SK-N-SH (cell line): ENCODE measurements around the gene NAPA. TPM values are rescaled to one million over a fixed set of nuclear protein-coding genes. Genes with fewer than 3 reads are reported as not detected.

ENCODE experiments used
- CTCF ChIA-PET: fragments of 300-600, 350-600 bp; formaldehyde crosslinking; extraction: SDS; loops from one replicate; lab custom pipeline; 2021; lab: Yijun Ruan, JAX
- POLR2A ChIA-PET: fragments of 350-600 bp; sonication (Branson Sonifier 250); formaldehyde crosslinking; extraction: SDS; loops from one replicate; lab custom pipeline; 2020; ENCODE audit warnings: antibody characterized with exemption, inconsistent platforms; lab: Yijun Ruan, JAX
- DNase-seq: peaks from one replicate; pipeline ENCODE4 v3.0.0; 2012
- H2AFZ ChIP-seq: fragments of 200-600 bp; sonication (generic); 2 replicates; pipeline ENCODE4 v1.8.1; 2016; ENCODE audit warnings: antibody characterized with exemption, mild to moderate bottlenecking, low read depth
- H3F3A ChIP-seq: fragments of 200-600 bp; sonication (generic); replicated peaks from 2 replicates; pipeline ENCODE3; 2016; ENCODE audit warnings: antibody characterized with exemption, mild to moderate bottlenecking; ENCODE audit not compliant: insufficient read depth
- H3K27ac ChIP-seq, 2 experiments: fragments of 200-500 bp in 1 of 2; fragments of 200-600 bp in 1 of 2; sonication (Bioruptor generic) in 1 of 2; sonication (generic), shearing (Covaris generic) in 1 of 2; 2 replicates each; pipeline versions ENCODE4 v1.5.1 to v1.6.1; 2014 to 2016; ENCODE audit warnings: low read depth in 2 of 2, inconsistent platforms in 1 of 2, low read length in 1 of 2, mild to moderate bottlenecking in 1 of 2, mixed read lengths in 1 of 2
- H3K27me3 ChIP-seq: fragments of 200-600 bp; sonication (generic), shearing (Covaris generic); 2 replicates; pipeline ENCODE4 v1.6.1; 2016; ENCODE audit warnings: mixed run types; ENCODE audit not compliant: insufficient read depth
- H3K36me3 ChIP-seq, 2 experiments: fragments of 200-500 bp in 1 of 2; fragments of 200-600 bp in 1 of 2; sonication (Bioruptor generic) in 1 of 2; sonication (generic) in 1 of 2; replicated peaks in 1 of 2; 2 replicates each; pipeline versions ENCODE3 to v1.5.1; 2014 to 2016; ENCODE audit warnings: low read length in 1 of 2, mild to moderate bottlenecking in 1 of 2; ENCODE audit not compliant: insufficient read depth in 2 of 2, control insufficient read depth in 1 of 2
- H3K4me1 ChIP-seq, 2 experiments: fragments of 200-500 bp in 1 of 2; fragments of 200-600 bp in 1 of 2; sonication (Bioruptor generic) in 1 of 2; sonication (generic), shearing (Covaris generic) in 1 of 2; 2 replicates each; pipeline versions ENCODE4 v1.5.1 to v1.6.1; 2014 to 2016; ENCODE audit warnings: low read depth in 1 of 2, low read length in 1 of 2, mixed run types in 1 of 2; ENCODE audit not compliant: insufficient read depth in 2 of 2, control insufficient read depth in 1 of 2
- H3K4me2 ChIP-seq: fragments of 200-600 bp; sonication (generic), shearing (Covaris generic); 2 replicates; pipeline ENCODE4 v1.6.1; 2017; ENCODE audit warnings: mixed run types
- H3K4me3 ChIP-seq, 2 experiments: fragments of 200-500 bp in 1 of 2; fragments of 200-600 bp in 1 of 2; sonication (Bioruptor generic) in 1 of 2; sonication (generic), shearing (Covaris generic) in 1 of 2; 2 replicates each; pipeline versions ENCODE4 v1.5.1 to v1.8.1; 2014 to 2016; ENCODE audit warnings: low read depth in 2 of 2, inconsistent platforms in 1 of 2, low read length in 1 of 2, mild to moderate bottlenecking in 1 of 2, mixed read lengths in 1 of 2, moderate library complexity in 1 of 2
- H3K79me2 ChIP-seq: fragments of 200-600 bp; sonication (generic); 2 replicates; pipeline ENCODE4 v1.8.1; 2017; ENCODE audit warnings: mild to moderate bottlenecking; ENCODE audit not compliant: insufficient read depth
- H3K9ac ChIP-seq: fragments of 200-600 bp; sonication (generic); 2 replicates; pipeline ENCODE4 v1.6.1; 2017; ENCODE audit warnings: mixed run types
- H3K9me2 ChIP-seq: fragments of 200-600 bp; sonication (generic); 2 replicates; pipeline ENCODE4 v1.6.1; 2017; ENCODE audit warnings: mixed run types
- H3K9me3 ChIP-seq: fragments of 200-600 bp; sonication (generic); 2 replicates; pipeline ENCODE4 v1.6.1; 2017; ENCODE audit warnings: mixed run types, mild to moderate bottlenecking, moderate library complexity
- H4K20me1 ChIP-seq: fragments of 200-600 bp; sonication (generic); 2 replicates; pipeline ENCODE4 v1.6.1; 2017; ENCODE audit warnings: mild to moderate bottlenecking, mixed run types; ENCODE audit not compliant: insufficient read depth
- EP300 ChIP-seq, 2 experiments: IDR thresholded peaks; 2 replicates each; pipeline versions ENCODE4 v1.4.0 to v1.6.1; 2012; ENCODE audit warnings: borderline replicate concordance in 1 of 2, low read depth in 1 of 2, low read length in 1 of 2
- EZH2phosphoT487 ChIP-seq: fragments of 200-600 bp; sonication (generic); IDR thresholded peaks from 2 replicates; pipeline ENCODE4 v1.6.1; 2017; ENCODE audit warnings: low read depth, mixed run types, mild to moderate bottlenecking, antibody characterized with exemption, moderate library complexity, borderline replicate concordance
- FOXJ3 ChIP-seq: sonication (generic); formaldehyde crosslinking; IDR thresholded peaks from 2 replicates; pipeline ENCODE4 v1.5.1; 2020; ENCODE audit warnings: mild to moderate bottlenecking, missing genetic modification reagents
- FOXM1 ChIP-seq: IDR thresholded peaks from 2 replicates; pipeline ENCODE4 v1.4.0; 2012; ENCODE audit warnings: low read depth, mild to moderate bottlenecking
- GATA2 ChIP-seq: sonication (generic); formaldehyde crosslinking; IDR thresholded peaks from 2 replicates; pipeline ENCODE4 v1.5.0; 2020; ENCODE audit warnings: mild to moderate bottlenecking, missing genetic modification reagents
- JUND ChIP-seq: IDR thresholded peaks from 2 replicates; pipeline ENCODE4 v1.4.0; 2012
- MXI1 ChIP-seq: IDR thresholded peaks from 2 replicates; pipeline ENCODE4 v1.6.1; 2012; ENCODE audit warnings: mild to moderate bottlenecking, low read depth, low read length, improper control_type of control experiment
- NFIC ChIP-seq: IDR thresholded peaks from 2 replicates; pipeline ENCODE4 v1.4.0; 2012; ENCODE audit warnings: borderline replicate concordance
- NRF1 ChIP-seq: IDR thresholded peaks from 2 replicates; pipeline ENCODE4 v1.6.1; 2012; ENCODE audit warnings: low read depth, mild to moderate bottlenecking, low read length
- POLR2AphosphoS5 ChIP-seq: IDR thresholded peaks from 2 replicates; pipeline ENCODE4 v1.6.1; 2012; ENCODE audit warnings: low read depth, low read length
- RAD21 ChIP-seq: IDR thresholded peaks from 2 replicates; pipeline ENCODE4 v1.6.1; 2012; ENCODE audit warnings: mild to moderate bottlenecking, low read length
- RCOR1 ChIP-seq: fragments of 150-350 bp; IDR thresholded peaks from 2 replicates; pipeline ENCODE4 v1.6.1; 2017; ENCODE audit warnings: antibody characterized with exemption, low read length
- SIN3A ChIP-seq: IDR thresholded peaks from 2 replicates; pipeline ENCODE4 v1.6.1; 2012; ENCODE audit warnings: low read depth, mild to moderate bottlenecking, low read length, moderate library complexity, borderline replicate concordance
- SMC3 ChIP-seq: IDR thresholded peaks from 2 replicates; pipeline ENCODE4 v1.6.1; 2012; ENCODE audit warnings: low read depth, low read length, improper control_type of control experiment
- TAF1 ChIP-seq: IDR thresholded peaks from 2 replicates; pipeline ENCODE4 v1.6.1; 2012; ENCODE audit warnings: low read depth, mild to moderate bottlenecking, low read length, moderate library complexity, borderline replicate concordance
- TCF12 ChIP-seq: IDR thresholded peaks from 2 replicates; pipeline ENCODE4 v1.4.0; 2012
- TEAD4 ChIP-seq: IDR thresholded peaks from 2 replicates; pipeline ENCODE4 v1.4.0; 2012; ENCODE audit warnings: mild to moderate bottlenecking, borderline replicate concordance; ENCODE audit not compliant: insufficient read depth
- YY1 ChIP-seq: IDR thresholded peaks from 2 replicates; pipeline ENCODE4 v1.4.0; 2012; ENCODE audit warnings: low read depth, mild to moderate bottlenecking
- WGBS: methylation state at CpG from one replicate; pipeline ENCODE4 v1.1.6; 2017; ENCODE audit warnings: low lambda C conversion rate; 5-methylcytosine and 5-hydroxymethylcytosine counted together
- polyA plus RNA-seq, 3 experiments: library from polyadenylated mRNA; depleted of rRNA; stranded (reverse); fragments of >200 nt; gene quantifications; 2 replicates each; pipeline ENCODE4 v1.2.3, GENCODE V29; 2012
- TF ChIP-seq, protein P1 (sequence below): IDR thresholded peaks from 2 replicates; pipeline ENCODE4; 2012
- TF ChIP-seq, protein P2 (sequence below): IDR thresholded peaks from 2 replicates; pipeline ENCODE4 v1.6.1; 2012; ENCODE audit warnings: mild to moderate bottlenecking, low read depth, low read length, moderate library complexity
- TF ChIP-seq, protein P3 (sequence below): IDR thresholded peaks from 2 replicates; pipeline ENCODE4 v1.4.0; 2012; ENCODE audit warnings: low read depth, borderline replicate concordance
- TF ChIP-seq, protein P4 (sequence below): fragments of 150-350 bp; IDR thresholded peaks from 2 replicates; pipeline ENCODE4 v1.6.1; 2017; ENCODE audit warnings: antibody characterized with exemption, low read length, low read depth, borderline replicate concordance
- TF ChIP-seq, protein P5 (sequence below): fragments of 200-600 bp; sonication (generic); IDR thresholded peaks from 2 replicates; pipeline ENCODE4 v1.6.1; 2017; ENCODE audit warnings: antibody characterized with exemption, mild to moderate bottlenecking, moderate library complexity
- TF ChIP-seq, protein P6 (sequence below): IDR thresholded peaks from 2 replicates; pipeline ENCODE4 v1.4.0; 2012; ENCODE audit warnings: low read depth, borderline replicate concordance

The NAPA gene
- polyA plus RNA-seq, 1 of the 3 experiments (the other 2 are of a cell fraction): 84.1 TPM

DNA sequence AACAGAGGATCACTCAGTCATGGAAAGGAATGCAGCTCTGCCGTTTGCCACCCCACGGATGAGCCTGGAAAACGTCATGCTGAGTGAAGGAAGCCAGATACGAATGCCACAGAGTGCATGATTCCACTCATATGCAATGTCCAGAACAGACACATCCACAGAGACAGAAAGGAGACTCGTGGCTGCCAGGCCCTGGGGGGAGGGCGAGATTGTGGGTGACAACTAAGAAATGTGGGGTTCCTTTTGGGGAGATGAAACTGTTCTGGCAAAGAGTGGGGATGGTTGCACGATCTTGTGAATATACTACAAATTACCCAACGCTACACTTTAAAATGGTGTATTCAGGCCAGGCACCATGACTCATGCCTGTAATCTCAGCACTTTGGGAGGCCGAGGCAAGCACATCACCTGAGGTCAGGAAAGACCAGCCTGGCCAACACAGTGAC, 27.2 kb upstream of the NAPA start:
- ChIA-PET POLR2A (no interaction called here), CTCF (no interaction called here)
- H3K9me3 ChIP-seq: no peaks in the 10 kb centered on the region
- H4K20me1 ChIP-seq: no peaks in the 10 kb centered on the region
- no peaks in the 10 kb centered on the region for H3K36me3 ChIP-seq
- no peaks in the 10 kb centered on the region for H3K9me2 ChIP-seq
- H3F3A ChIP-seq: no peaks in the 10 kb centered on the region
- peak overlapping the region; percentile 20; the same call in 1 of the 2 replicates for H2AFZ ChIP-seq
- no peak overlapping the region for H3K9ac ChIP-seq
- H3K79me2 ChIP-seq: no peaks in the 10 kb centered on the region
- WGBS: 36% methylated on average over 9 of the region's 9 CpGs
- H3K27me3 ChIP-seq: no peaks in the 10 kb centered on the region
- peak overlapping the region; percentile 28; the same call in 1 of the 2 replicates for H3K4me2 ChIP-seq
- no peak overlapping the region for H3K4me3 ChIP-seq
- peak; percentile 56 for DNase-seq
- H3K4me1 ChIP-seq: peaks cover 0 to 14% of the 10 kb centered on the region in 2 experiments; a peak in 1 of 4 replicates
- H3K27ac ChIP-seq: peak overlapping the region; percentile 5 to 26; a peak in 3 of 4 replicates
- TF ChIP-seq POLR2AphosphoS5: peak; percentile 62; the same call in 1 of the 2 replicates
- TF ChIP-seq, protein P1, sequence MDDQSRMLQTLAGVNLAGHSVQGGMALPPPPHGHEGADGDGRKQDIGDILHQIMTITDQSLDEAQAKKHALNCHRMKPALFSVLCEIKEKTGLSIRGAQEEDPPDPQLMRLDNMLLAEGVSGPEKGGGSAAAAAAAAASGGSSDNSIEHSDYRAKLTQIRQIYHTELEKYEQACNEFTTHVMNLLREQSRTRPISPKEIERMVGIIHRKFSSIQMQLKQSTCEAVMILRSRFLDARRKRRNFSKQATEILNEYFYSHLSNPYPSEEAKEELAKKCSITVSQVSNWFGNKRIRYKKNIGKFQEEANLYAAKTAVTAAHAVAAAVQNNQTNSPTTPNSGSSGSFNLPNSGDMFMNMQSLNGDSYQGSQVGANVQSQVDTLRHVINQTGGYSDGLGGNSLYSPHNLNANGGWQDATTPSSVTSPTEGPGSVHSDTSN: peak; percentile 93
- TF ChIP-seq NFIC: peak; percentile 24; the same call in 1 of the 2 replicates
- no peak for TF ChIP-seq NRF1
- TF ChIP-seq FOXJ3 (CRISPR knock-in tag): no peak
- no peak for TF ChIP-seq MXI1
- TF ChIP-seq EZH2phosphoT487: no peak
- no peak for TF ChIP-seq SMC3
- TF ChIP-seq TAF1: no peak
- TF ChIP-seq SIN3A: peak; percentile 51; the same call in 1 of the 2 replicates
- TF ChIP-seq RAD21: no peak
- TF ChIP-seq, protein P2, sequence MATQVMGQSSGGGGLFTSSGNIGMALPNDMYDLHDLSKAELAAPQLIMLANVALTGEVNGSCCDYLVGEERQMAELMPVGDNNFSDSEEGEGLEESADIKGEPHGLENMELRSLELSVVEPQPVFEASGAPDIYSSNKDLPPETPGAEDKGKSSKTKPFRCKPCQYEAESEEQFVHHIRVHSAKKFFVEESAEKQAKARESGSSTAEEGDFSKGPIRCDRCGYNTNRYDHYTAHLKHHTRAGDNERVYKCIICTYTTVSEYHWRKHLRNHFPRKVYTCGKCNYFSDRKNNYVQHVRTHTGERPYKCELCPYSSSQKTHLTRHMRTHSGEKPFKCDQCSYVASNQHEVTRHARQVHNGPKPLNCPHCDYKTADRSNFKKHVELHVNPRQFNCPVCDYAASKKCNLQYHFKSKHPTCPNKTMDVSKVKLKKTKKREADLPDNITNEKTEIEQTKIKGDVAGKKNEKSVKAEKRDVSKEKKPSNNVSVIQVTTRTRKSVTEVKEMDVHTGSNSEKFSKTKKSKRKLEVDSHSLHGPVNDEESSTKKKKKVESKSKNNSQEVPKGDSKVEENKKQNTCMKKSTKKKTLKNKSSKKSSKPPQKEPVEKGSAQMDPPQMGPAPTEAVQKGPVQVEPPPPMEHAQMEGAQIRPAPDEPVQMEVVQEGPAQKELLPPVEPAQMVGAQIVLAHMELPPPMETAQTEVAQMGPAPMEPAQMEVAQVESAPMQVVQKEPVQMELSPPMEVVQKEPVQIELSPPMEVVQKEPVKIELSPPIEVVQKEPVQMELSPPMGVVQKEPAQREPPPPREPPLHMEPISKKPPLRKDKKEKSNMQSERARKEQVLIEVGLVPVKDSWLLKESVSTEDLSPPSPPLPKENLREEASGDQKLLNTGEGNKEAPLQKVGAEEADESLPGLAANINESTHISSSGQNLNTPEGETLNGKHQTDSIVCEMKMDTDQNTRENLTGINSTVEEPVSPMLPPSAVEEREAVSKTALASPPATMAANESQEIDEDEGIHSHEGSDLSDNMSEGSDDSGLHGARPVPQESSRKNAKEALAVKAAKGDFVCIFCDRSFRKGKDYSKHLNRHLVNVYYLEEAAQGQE: 0 out of 2 replicates have a peak, but pooled peaks have one; percentile 6
- peak in 1 of 2 experiments; percentile 30; a peak in 2 of 4 replicates for TF ChIP-seq EP300 (IDR thresholded peaks at IDR 0.05; ENCODE audit: borderline replicate concordance in 1 of 2, low read depth in 1 of 2, low read length in 1 of 2)
- TF ChIP-seq, protein P3, sequence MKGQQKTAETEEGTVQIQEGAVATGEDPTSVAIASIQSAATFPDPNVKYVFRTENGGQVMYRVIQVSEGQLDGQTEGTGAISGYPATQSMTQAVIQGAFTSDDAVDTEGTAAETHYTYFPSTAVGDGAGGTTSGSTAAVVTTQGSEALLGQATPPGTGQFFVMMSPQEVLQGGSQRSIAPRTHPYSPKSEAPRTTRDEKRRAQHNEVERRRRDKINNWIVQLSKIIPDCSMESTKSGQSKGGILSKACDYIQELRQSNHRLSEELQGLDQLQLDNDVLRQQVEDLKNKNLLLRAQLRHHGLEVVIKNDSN: no peak
- peak; percentile 43; the same call in 1 of the 2 replicates for TF ChIP-seq TEAD4
- no peak for TF ChIP-seq GATA2
- TF ChIP-seq YY1: no peak
- TF ChIP-seq, protein P4, sequence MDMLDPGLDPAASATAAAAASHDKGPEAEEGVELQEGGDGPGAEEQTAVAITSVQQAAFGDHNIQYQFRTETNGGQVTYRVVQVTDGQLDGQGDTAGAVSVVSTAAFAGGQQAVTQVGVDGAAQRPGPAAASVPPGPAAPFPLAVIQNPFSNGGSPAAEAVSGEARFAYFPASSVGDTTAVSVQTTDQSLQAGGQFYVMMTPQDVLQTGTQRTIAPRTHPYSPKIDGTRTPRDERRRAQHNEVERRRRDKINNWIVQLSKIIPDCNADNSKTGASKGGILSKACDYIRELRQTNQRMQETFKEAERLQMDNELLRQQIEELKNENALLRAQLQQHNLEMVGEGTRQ: no peak
- TF ChIP-seq, protein P5, sequence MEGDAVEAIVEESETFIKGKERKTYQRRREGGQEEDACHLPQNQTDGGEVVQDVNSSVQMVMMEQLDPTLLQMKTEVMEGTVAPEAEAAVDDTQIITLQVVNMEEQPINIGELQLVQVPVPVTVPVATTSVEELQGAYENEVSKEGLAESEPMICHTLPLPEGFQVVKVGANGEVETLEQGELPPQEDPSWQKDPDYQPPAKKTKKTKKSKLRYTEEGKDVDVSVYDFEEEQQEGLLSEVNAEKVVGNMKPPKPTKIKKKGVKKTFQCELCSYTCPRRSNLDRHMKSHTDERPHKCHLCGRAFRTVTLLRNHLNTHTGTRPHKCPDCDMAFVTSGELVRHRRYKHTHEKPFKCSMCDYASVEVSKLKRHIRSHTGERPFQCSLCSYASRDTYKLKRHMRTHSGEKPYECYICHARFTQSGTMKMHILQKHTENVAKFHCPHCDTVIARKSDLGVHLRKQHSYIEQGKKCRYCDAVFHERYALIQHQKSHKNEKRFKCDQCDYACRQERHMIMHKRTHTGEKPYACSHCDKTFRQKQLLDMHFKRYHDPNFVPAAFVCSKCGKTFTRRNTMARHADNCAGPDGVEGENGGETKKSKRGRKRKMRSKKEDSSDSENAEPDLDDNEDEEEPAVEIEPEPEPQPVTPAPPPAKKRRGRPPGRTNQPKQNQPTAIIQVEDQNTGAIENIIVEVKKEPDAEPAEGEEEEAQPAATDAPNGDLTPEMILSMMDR: no peak
- peak; percentile 94 for TF ChIP-seq RCOR1
- no peak for TF ChIP-seq FOXM1
- TF ChIP-seq, protein P6, sequence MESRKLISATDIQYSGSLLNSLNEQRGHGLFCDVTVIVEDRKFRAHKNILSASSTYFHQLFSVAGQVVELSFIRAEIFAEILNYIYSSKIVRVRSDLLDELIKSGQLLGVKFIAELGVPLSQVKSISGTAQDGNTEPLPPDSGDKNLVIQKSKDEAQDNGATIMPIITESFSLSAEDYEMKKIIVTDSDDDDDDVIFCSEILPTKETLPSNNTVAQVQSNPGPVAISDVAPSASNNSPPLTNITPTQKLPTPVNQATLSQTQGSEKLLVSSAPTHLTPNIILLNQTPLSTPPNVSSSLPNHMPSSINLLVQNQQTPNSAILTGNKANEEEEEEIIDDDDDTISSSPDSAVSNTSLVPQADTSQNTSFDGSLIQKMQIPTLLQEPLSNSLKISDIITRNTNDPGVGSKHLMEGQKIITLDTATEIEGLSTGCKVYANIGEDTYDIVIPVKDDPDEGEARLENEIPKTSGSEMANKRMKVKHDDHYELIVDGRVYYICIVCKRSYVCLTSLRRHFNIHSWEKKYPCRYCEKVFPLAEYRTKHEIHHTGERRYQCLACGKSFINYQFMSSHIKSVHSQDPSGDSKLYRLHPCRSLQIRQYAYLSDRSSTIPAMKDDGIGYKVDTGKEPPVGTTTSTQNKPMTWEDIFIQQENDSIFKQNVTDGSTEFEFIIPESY: no peak
- TF ChIP-seq TCF12: peak; percentile 96
- peak; percentile 30; the same call in 1 of the 2 replicates for TF ChIP-seq JUND
